SK-N-SH (cell line): ENCODE measurements around the gene L1TD1. TPM values are rescaled to one million over a fixed set of nuclear protein-coding genes. Genes with fewer than 3 reads are reported as not detected.

Source experiments
- CTCF ChIA-PET: fragments of 300-600, 350-600 bp; formaldehyde crosslinking; extraction: SDS; loops from one replicate; lab custom pipeline; 2021; lab: Yijun Ruan, JAX
- POLR2A ChIA-PET: fragments of 350-600 bp; sonication (Branson Sonifier 250); formaldehyde crosslinking; extraction: SDS; loops from one replicate; lab custom pipeline; 2020; ENCODE audit warnings: antibody characterized with exemption, inconsistent platforms; lab: Yijun Ruan, JAX
- DNase-seq: peaks from one replicate; pipeline ENCODE4 v3.0.0; 2012
- H2AFZ ChIP-seq: fragments of 200-600 bp; sonication (generic); 2 replicates; pipeline ENCODE4 v1.8.1; 2016; ENCODE audit warnings: antibody characterized with exemption, mild to moderate bottlenecking, low read depth
- H3F3A ChIP-seq: fragments of 200-600 bp; sonication (generic); replicated peaks from 2 replicates; pipeline ENCODE3; 2016; ENCODE audit warnings: antibody characterized with exemption, mild to moderate bottlenecking; ENCODE audit not compliant: insufficient read depth
- H3K27ac ChIP-seq, 2 experiments: fragments of 200-500 bp in 1 of 2; fragments of 200-600 bp in 1 of 2; sonication (Bioruptor generic) in 1 of 2; sonication (generic), shearing (Covaris generic) in 1 of 2; 2 replicates each; pipeline versions ENCODE4 v1.5.1 to v1.6.1; 2014 to 2016; ENCODE audit warnings: low read depth in 2 of 2, inconsistent platforms in 1 of 2, low read length in 1 of 2, mild to moderate bottlenecking in 1 of 2, mixed read lengths in 1 of 2
- H3K27me3 ChIP-seq: fragments of 200-600 bp; sonication (generic), shearing (Covaris generic); 2 replicates; pipeline ENCODE4 v1.6.1; 2016; ENCODE audit warnings: mixed run types; ENCODE audit not compliant: insufficient read depth
- H3K36me3 ChIP-seq, 2 experiments: fragments of 200-500 bp in 1 of 2; fragments of 200-600 bp in 1 of 2; sonication (Bioruptor generic) in 1 of 2; sonication (generic) in 1 of 2; replicated peaks in 1 of 2; 2 replicates each; pipeline versions ENCODE3 to v1.5.1; 2014 to 2016; ENCODE audit warnings: low read length in 1 of 2, mild to moderate bottlenecking in 1 of 2; ENCODE audit not compliant: insufficient read depth in 2 of 2, control insufficient read depth in 1 of 2
- H3K4me1 ChIP-seq, 2 experiments: fragments of 200-500 bp in 1 of 2; fragments of 200-600 bp in 1 of 2; sonication (Bioruptor generic) in 1 of 2; sonication (generic), shearing (Covaris generic) in 1 of 2; 2 replicates each; pipeline versions ENCODE4 v1.5.1 to v1.6.1; 2014 to 2016; ENCODE audit warnings: low read depth in 1 of 2, low read length in 1 of 2, mixed run types in 1 of 2; ENCODE audit not compliant: insufficient read depth in 2 of 2, control insufficient read depth in 1 of 2
- H3K4me2 ChIP-seq: fragments of 200-600 bp; sonication (generic), shearing (Covaris generic); 2 replicates; pipeline ENCODE4 v1.6.1; 2017; ENCODE audit warnings: mixed run types
- H3K4me3 ChIP-seq, 2 experiments: fragments of 200-500 bp in 1 of 2; fragments of 200-600 bp in 1 of 2; sonication (Bioruptor generic) in 1 of 2; sonication (generic), shearing (Covaris generic) in 1 of 2; 2 replicates each; pipeline versions ENCODE4 v1.5.1 to v1.8.1; 2014 to 2016; ENCODE audit warnings: low read depth in 2 of 2, inconsistent platforms in 1 of 2, low read length in 1 of 2, mild to moderate bottlenecking in 1 of 2, mixed read lengths in 1 of 2, moderate library complexity in 1 of 2
- H3K79me2 ChIP-seq: fragments of 200-600 bp; sonication (generic); 2 replicates; pipeline ENCODE4 v1.8.1; 2017; ENCODE audit warnings: mild to moderate bottlenecking; ENCODE audit not compliant: insufficient read depth
- H3K9ac ChIP-seq: fragments of 200-600 bp; sonication (generic); 2 replicates; pipeline ENCODE4 v1.6.1; 2017; ENCODE audit warnings: mixed run types
- H3K9me2 ChIP-seq: fragments of 200-600 bp; sonication (generic); 2 replicates; pipeline ENCODE4 v1.6.1; 2017; ENCODE audit warnings: mixed run types
- H3K9me3 ChIP-seq: fragments of 200-600 bp; sonication (generic); 2 replicates; pipeline ENCODE4 v1.6.1; 2017; ENCODE audit warnings: mixed run types, mild to moderate bottlenecking, moderate library complexity
- H4K20me1 ChIP-seq: fragments of 200-600 bp; sonication (generic); 2 replicates; pipeline ENCODE4 v1.6.1; 2017; ENCODE audit warnings: mild to moderate bottlenecking, mixed run types; ENCODE audit not compliant: insufficient read depth
- CHD2 ChIP-seq: fragments of 150-350 bp; IDR thresholded peaks from 2 replicates; pipeline ENCODE4 v1.6.1; 2018; ENCODE audit warnings: low read length; ENCODE audit not compliant: partially characterized antibody
- ELF1 ChIP-seq: IDR thresholded peaks from 2 replicates; pipeline ENCODE4 v1.4.0; 2012
- EP300 ChIP-seq, 2 experiments: IDR thresholded peaks; 2 replicates each; pipeline versions ENCODE4 v1.4.0 to v1.6.1; 2012; ENCODE audit warnings: borderline replicate concordance in 1 of 2, low read depth in 1 of 2, low read length in 1 of 2
- FOSL2 ChIP-seq: IDR thresholded peaks from 2 replicates; pipeline ENCODE4 v1.4.0; 2012; ENCODE audit warnings: low read depth, mild to moderate bottlenecking, moderate library complexity, borderline replicate concordance
- FOXJ3 ChIP-seq: sonication (generic); formaldehyde crosslinking; IDR thresholded peaks from 2 replicates; pipeline ENCODE4 v1.5.1; 2020; ENCODE audit warnings: mild to moderate bottlenecking, missing genetic modification reagents
- IRF3 ChIP-seq: fragments of 150-350 bp; IDR thresholded peaks from 2 replicates; pipeline ENCODE4 v1.6.1; 2016; ENCODE audit warnings: mild to moderate bottlenecking, low read depth, low read length
- MEF2A ChIP-seq: IDR thresholded peaks from 2 replicates; pipeline ENCODE4 v1.4.0; 2012; ENCODE audit warnings: low read depth, borderline replicate concordance
- MXI1 ChIP-seq: IDR thresholded peaks from 2 replicates; pipeline ENCODE4 v1.6.1; 2012; ENCODE audit warnings: mild to moderate bottlenecking, low read depth, low read length, improper control_type of control experiment
- NFIC ChIP-seq: IDR thresholded peaks from 2 replicates; pipeline ENCODE4 v1.4.0; 2012; ENCODE audit warnings: borderline replicate concordance
- NRF1 ChIP-seq: IDR thresholded peaks from 2 replicates; pipeline ENCODE4 v1.6.1; 2012; ENCODE audit warnings: low read depth, mild to moderate bottlenecking, low read length
- POLR2AphosphoS5 ChIP-seq: IDR thresholded peaks from 2 replicates; pipeline ENCODE4 v1.6.1; 2012; ENCODE audit warnings: low read depth, low read length
- RAD21 ChIP-seq: IDR thresholded peaks from 2 replicates; pipeline ENCODE4 v1.6.1; 2012; ENCODE audit warnings: mild to moderate bottlenecking, low read length
- RCOR1 ChIP-seq: fragments of 150-350 bp; IDR thresholded peaks from 2 replicates; pipeline ENCODE4 v1.6.1; 2017; ENCODE audit warnings: antibody characterized with exemption, low read length
- RFX5 ChIP-seq: IDR thresholded peaks from 2 replicates; pipeline ENCODE4 v1.6.1; 2012; ENCODE audit warnings: mild to moderate bottlenecking, improper control_type of control experiment, low read length
- TCF12 ChIP-seq: IDR thresholded peaks from 2 replicates; pipeline ENCODE4 v1.4.0; 2012
- TEAD4 ChIP-seq: IDR thresholded peaks from 2 replicates; pipeline ENCODE4 v1.4.0; 2012; ENCODE audit warnings: mild to moderate bottlenecking, borderline replicate concordance; ENCODE audit not compliant: insufficient read depth
- ZBTB33 ChIP-seq: IDR thresholded peaks from 2 replicates; pipeline ENCODE4 v1.4.0; 2012; ENCODE audit warnings: low read depth, borderline replicate concordance
- WGBS: methylation state at CpG from one replicate; pipeline ENCODE4 v1.1.6; 2017; ENCODE audit warnings: low lambda C conversion rate; 5-methylcytosine and 5-hydroxymethylcytosine counted together
- polyA plus RNA-seq, 3 experiments: library from polyadenylated mRNA; depleted of rRNA; stranded (reverse); fragments of >200 nt; gene quantifications; 2 replicates each; pipeline ENCODE4 v1.2.3, GENCODE V29; 2012
- TF ChIP-seq, protein P1 (sequence below): IDR thresholded peaks from 2 replicates; pipeline ENCODE4 v1.4.0; 2012; ENCODE audit warnings: low read depth, borderline replicate concordance
- TF ChIP-seq, protein P2 (sequence below): IDR thresholded peaks from 2 replicates; pipeline ENCODE4 v1.6.1; 2012; ENCODE audit warnings: mild to moderate bottlenecking, low read depth, low read length, moderate library complexity

The L1TD1 gene
- polyA plus RNA-seq, 1 of the 3 experiments (the other 2 are of a cell fraction): not detected

- Histone ChIP-seq H3K9ac (no peak overlapping the region), H3K9me3 (no peaks in the 10 kb centered on the region), H3K27me3 (no peaks in the 10 kb centered on the region), H3K79me2 (no peaks in the 10 kb centered on the region), H3K4me1 (peaks cover 0 to 16% of the 10 kb centered on the region in 2 experiments; a peak in 1 of 4 replicates), H4K20me1 (no peaks in the 10 kb centered on the region), H3K4me2 (no peak overlapping the region), H2AFZ (no peak overlapping the region), H3K36me3 (no peaks in the 10 kb centered on the region), H3K27ac (no peak overlapping the region; a peak in 1 of 4 replicates), H3K9me2 (no peaks in the 10 kb centered on the region), H3F3A (no peaks in the 10 kb centered on the region), H3K4me3 (no peak overlapping the region)
- TF ChIP-seq TEAD4 (no peak), CHD2 (no peak), NFIC (no peak), ELF1 (no peak), MEF2A (no peak), EP300 (IDR thresholded peaks at IDR 0.05; ENCODE audit: borderline replicate concordance in 1 of 2, low read depth in 1 of 2, low read length in 1 of 2) (no peak), IRF3 (no peak), RCOR1 (no peak), POLR2AphosphoS5 (no peak), NRF1 (no peak), RFX5 (no peak), MXI1 (no peak), FOXJ3 (no peak), RAD21 (no peak), FOSL2 (no peak), ZBTB33 (no peak), TCF12 (no peak)
- TF ChIP-seq, protein P1, sequence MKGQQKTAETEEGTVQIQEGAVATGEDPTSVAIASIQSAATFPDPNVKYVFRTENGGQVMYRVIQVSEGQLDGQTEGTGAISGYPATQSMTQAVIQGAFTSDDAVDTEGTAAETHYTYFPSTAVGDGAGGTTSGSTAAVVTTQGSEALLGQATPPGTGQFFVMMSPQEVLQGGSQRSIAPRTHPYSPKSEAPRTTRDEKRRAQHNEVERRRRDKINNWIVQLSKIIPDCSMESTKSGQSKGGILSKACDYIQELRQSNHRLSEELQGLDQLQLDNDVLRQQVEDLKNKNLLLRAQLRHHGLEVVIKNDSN: no peak
- TF ChIP-seq, protein P2, sequence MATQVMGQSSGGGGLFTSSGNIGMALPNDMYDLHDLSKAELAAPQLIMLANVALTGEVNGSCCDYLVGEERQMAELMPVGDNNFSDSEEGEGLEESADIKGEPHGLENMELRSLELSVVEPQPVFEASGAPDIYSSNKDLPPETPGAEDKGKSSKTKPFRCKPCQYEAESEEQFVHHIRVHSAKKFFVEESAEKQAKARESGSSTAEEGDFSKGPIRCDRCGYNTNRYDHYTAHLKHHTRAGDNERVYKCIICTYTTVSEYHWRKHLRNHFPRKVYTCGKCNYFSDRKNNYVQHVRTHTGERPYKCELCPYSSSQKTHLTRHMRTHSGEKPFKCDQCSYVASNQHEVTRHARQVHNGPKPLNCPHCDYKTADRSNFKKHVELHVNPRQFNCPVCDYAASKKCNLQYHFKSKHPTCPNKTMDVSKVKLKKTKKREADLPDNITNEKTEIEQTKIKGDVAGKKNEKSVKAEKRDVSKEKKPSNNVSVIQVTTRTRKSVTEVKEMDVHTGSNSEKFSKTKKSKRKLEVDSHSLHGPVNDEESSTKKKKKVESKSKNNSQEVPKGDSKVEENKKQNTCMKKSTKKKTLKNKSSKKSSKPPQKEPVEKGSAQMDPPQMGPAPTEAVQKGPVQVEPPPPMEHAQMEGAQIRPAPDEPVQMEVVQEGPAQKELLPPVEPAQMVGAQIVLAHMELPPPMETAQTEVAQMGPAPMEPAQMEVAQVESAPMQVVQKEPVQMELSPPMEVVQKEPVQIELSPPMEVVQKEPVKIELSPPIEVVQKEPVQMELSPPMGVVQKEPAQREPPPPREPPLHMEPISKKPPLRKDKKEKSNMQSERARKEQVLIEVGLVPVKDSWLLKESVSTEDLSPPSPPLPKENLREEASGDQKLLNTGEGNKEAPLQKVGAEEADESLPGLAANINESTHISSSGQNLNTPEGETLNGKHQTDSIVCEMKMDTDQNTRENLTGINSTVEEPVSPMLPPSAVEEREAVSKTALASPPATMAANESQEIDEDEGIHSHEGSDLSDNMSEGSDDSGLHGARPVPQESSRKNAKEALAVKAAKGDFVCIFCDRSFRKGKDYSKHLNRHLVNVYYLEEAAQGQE: no peak
- 60% methylated on average over 3 of the region's 3 CpGs for WGBS
- ChIA-PET POLR2A (interaction anchor here (0.7 kb wide), 2 partner anchors 43 to 87 kb away, joined by 3 to 5 read pairs; no protein-coding TSS in a partner anchor), CTCF (interaction anchor here (0.9 to 2.5 kb wide), 5 partner anchors 16 to 178 kb away, joined by 3 to 10 read pairs (median 4); no protein-coding TSS in a partner anchor)
- no peak for DNase-seq
Measured at GRCh38 chr1:62229468-62229867, 34.8 kb downstream of the L1TD1 start.
